Measurements from ENCODE around the gene CDK11A. TPM values are rescaled to one million over a fixed set of nuclear protein-coding genes. Genes with fewer than 3 reads are reported as not detected.
A peak's percentile ranks its signal among the peaks of the same experiment; 100 is the strongest.
"Not testable (repeated sequence)": the region's sequence is repeated elsewhere in the genome, so short reads cannot be mapped to it uniquely, and the experiment has no call there.

The CDK11A gene
- total and polyA plus RNA-seq, 4 donors, result 16.5 to 45.1 (median 27.3) TPM

- not testable (repeated sequence) for H3K4me3 ChIP-seq; H3K27me3 ChIP-seq (ENCODE audit: control insufficient read depth in 3 of 3, insufficient read depth in 3 of 3, low read length in 2 of 3); H3K9me3 ChIP-seq (ENCODE audit: control insufficient read depth in 4 of 4, insufficient read depth in 3 of 4, low read length in 3 of 4); H3K36me3 ChIP-seq (ENCODE audit: control insufficient read depth in 4 of 4, insufficient read depth in 4 of 4, low read length in 4 of 4); H3K9ac ChIP-seq (ENCODE audit: insufficient read depth in 1 of 2, low read length in 2 of 2); H3K4me1 ChIP-seq (ENCODE audit: control insufficient read depth in 5 of 5, insufficient read depth in 5 of 5, low read length in 5 of 5)
- WGBS, 2 donors, result 0 to 1% methylated on average over 20 to 77 of the region's 101 CpGs
- peak; percentile 92 for ATAC-seq (ENCODE audit: insufficient read depth, low FRiP score)
- peak overlapping the region; percentile 91 to 94 for H3K27ac ChIP-seq (ENCODE audit: low read depth in 1 of 2, low read length in 1 of 2)
- DNase-seq, result peak; percentile 84 to 90 (median 88)
These were observed 21.8 kb upstream of the CDK11A start for GRCh38 chr1:1745651-1746565.

GRCh38 chr1:1742529-1742928 lies 18.4 kb upstream of the CDK11A start:
- not testable (repeated sequence) for H3K36me3 ChIP-seq (ENCODE audit: control insufficient read depth in 4 of 4, insufficient read depth in 4 of 4, low read length in 4 of 4); H3K9ac ChIP-seq (ENCODE audit: insufficient read depth in 1 of 2, low read length in 2 of 2); H3K4me1 ChIP-seq (ENCODE audit: control insufficient read depth in 5 of 5, insufficient read depth in 5 of 5, low read length in 5 of 5); ATAC-seq (ENCODE audit: insufficient read depth, low FRiP score); DNase-seq; H3K4me3 ChIP-seq; H3K27ac ChIP-seq (ENCODE audit: low read depth in 1 of 2, low read length in 1 of 2); H3K9me3 ChIP-seq (ENCODE audit: control insufficient read depth in 4 of 4, insufficient read depth in 3 of 4, low read length in 3 of 4); H3K27me3 ChIP-seq (ENCODE audit: control insufficient read depth in 3 of 3, insufficient read depth in 3 of 3, low read length in 2 of 3)
- 87% methylated on average over 11 of the region's 11 CpGs for WGBS, 2 donors

GRCh38 chr1:1741013-1741412 lies 16.9 kb upstream of the CDK11A start:
- H3K9me3 ChIP-seq (ENCODE audit: control insufficient read depth in 4 of 4, insufficient read depth in 3 of 4, low read length in 3 of 4); DNase-seq; H3K27ac ChIP-seq (ENCODE audit: low read depth in 1 of 2, low read length in 1 of 2); ATAC-seq (ENCODE audit: insufficient read depth, low FRiP score); H3K4me1 ChIP-seq (ENCODE audit: control insufficient read depth in 5 of 5, insufficient read depth in 5 of 5, low read length in 5 of 5); H3K36me3 ChIP-seq (ENCODE audit: control insufficient read depth in 4 of 4, insufficient read depth in 4 of 4, low read length in 4 of 4); H3K9ac ChIP-seq (ENCODE audit: insufficient read depth in 1 of 2, low read length in 2 of 2); H3K4me3 ChIP-seq; H3K27me3 ChIP-seq (ENCODE audit: control insufficient read depth in 3 of 3, insufficient read depth in 3 of 3, low read length in 2 of 3): not testable (repeated sequence)
- 70 to 76% methylated on average over 10 to 11 of the region's 12 CpGs for WGBS, 2 donors

GRCh38 chr1:1738799-1739337 lies 14.7 kb upstream of the CDK11A start:
- not testable (repeated sequence) for H3K9ac ChIP-seq (ENCODE audit: insufficient read depth in 1 of 2, low read length in 2 of 2); H3K36me3 ChIP-seq (ENCODE audit: control insufficient read depth in 4 of 4, insufficient read depth in 4 of 4, low read length in 4 of 4); H3K4me1 ChIP-seq (ENCODE audit: control insufficient read depth in 5 of 5, insufficient read depth in 5 of 5, low read length in 5 of 5); H3K9me3 ChIP-seq (ENCODE audit: control insufficient read depth in 4 of 4, insufficient read depth in 3 of 4, low read length in 3 of 4); ATAC-seq (ENCODE audit: insufficient read depth, low FRiP score); H3K27me3 ChIP-seq (ENCODE audit: control insufficient read depth in 3 of 3, insufficient read depth in 3 of 3, low read length in 2 of 3); H3K4me3 ChIP-seq; DNase-seq; H3K27ac ChIP-seq (ENCODE audit: low read depth in 1 of 2, low read length in 1 of 2)
- 92 to 95% methylated on average over 5 to 12 of the region's 22 CpGs for WGBS, 2 donors

GRCh38 chr1:1737675-1738590 lies 13.8 kb upstream of the CDK11A start:
- H3K9me3 ChIP-seq (ENCODE audit: control insufficient read depth in 4 of 4, insufficient read depth in 3 of 4, low read length in 3 of 4); H3K36me3 ChIP-seq (ENCODE audit: control insufficient read depth in 4 of 4, insufficient read depth in 4 of 4, low read length in 4 of 4); ATAC-seq (ENCODE audit: insufficient read depth, low FRiP score); H3K9ac ChIP-seq (ENCODE audit: insufficient read depth in 1 of 2, low read length in 2 of 2); DNase-seq; H3K27ac ChIP-seq (ENCODE audit: low read depth in 1 of 2, low read length in 1 of 2); H3K4me3 ChIP-seq; H3K27me3 ChIP-seq (ENCODE audit: control insufficient read depth in 3 of 3, insufficient read depth in 3 of 3, low read length in 2 of 3); H3K4me1 ChIP-seq (ENCODE audit: control insufficient read depth in 5 of 5, insufficient read depth in 5 of 5, low read length in 5 of 5): not testable (repeated sequence)
- WGBS, 2 donors, result 96 to 98% methylated on average over 19 to 21 of the region's 44 CpGs

All from lung (tissue), 10 donors.